ENCODE measurements around the gene TBC1D1.

The TBC1D1 gene

GRCh38 chr4:38164346-38164745 is 273.5 kb downstream of the TBC1D1 start:
- Histone ChIP-seq H3K4me3 (ENCODE audit: low read depth, low read length) (no peak overlapping the region), H3K9me3 (no peaks in the 10 kb centered on the region), H3K27me3 (no peaks in the 10 kb centered on the region), H3K4me1 (peaks cover 4% of the 10 kb centered on the region; the same call in 1 of the 2 replicates), H3K36me3 (no peaks in the 10 kb centered on the region)
- DNase-seq: no peak
- no peak for TF ChIP-seq CTCF (IDR thresholded peaks at IDR 0.05; ENCODE audit: low read depth, low read length)

- Histone ChIP-seq H3K4me1 (0 out of 2 replicates have a peak, but pooled peaks cover under 1% of the 10 kb centered on the region), H3K9me3 (no peaks in the 10 kb centered on the region), H3K4me3 (ENCODE audit: low read depth, low read length) (no peak overlapping the region), H3K27me3 (no peaks in the 10 kb centered on the region), H3K36me3 (no peaks in the 10 kb centered on the region)
- DNase-seq: no peak
- TF ChIP-seq CTCF (IDR thresholded peaks at IDR 0.05; ENCODE audit: low read depth, low read length): no peak
Observed at GRCh38 chr4:38166082-38166481, 275.2 kb downstream of the TBC1D1 start.

GRCh38 chr4:38166768-38167167 is 275.9 kb downstream of the TBC1D1 start:
- Histone ChIP-seq H3K36me3 (no peaks in the 10 kb centered on the region), H3K9me3 (no peaks in the 10 kb centered on the region), H3K4me1 (no peaks in the 10 kb centered on the region), H3K27me3 (no peaks in the 10 kb centered on the region), H3K4me3 (ENCODE audit: low read depth, low read length) (no peak overlapping the region)
- no peak for TF ChIP-seq CTCF (IDR thresholded peaks at IDR 0.05; ENCODE audit: low read depth, low read length)
- no peak for DNase-seq

- Histone ChIP-seq H3K4me3 (ENCODE audit: low read depth, low read length) (no peak overlapping the region), H3K9me3 (no peaks in the 10 kb centered on the region), H3K36me3 (no peaks in the 10 kb centered on the region), H3K4me1 (no peaks in the 10 kb centered on the region), H3K27me3 (no peaks in the 10 kb centered on the region)
- no peak for DNase-seq
- TF ChIP-seq CTCF (IDR thresholded peaks at IDR 0.05; ENCODE audit: low read depth, low read length): no peak
Observed at GRCh38 chr4:38167973-38168372, 277.1 kb downstream of the TBC1D1 start.

- H3K4me3 ChIP-seq (ENCODE audit: low read depth, low read length): no peak overlapping the region
- no peaks in the 10 kb centered on the region for H3K27me3 ChIP-seq
- no peak for DNase-seq
- no peaks in the 10 kb centered on the region for H3K4me1 ChIP-seq
- H3K9me3 ChIP-seq: no peaks in the 10 kb centered on the region
- no peak for TF ChIP-seq CTCF (IDR thresholded peaks at IDR 0.05; ENCODE audit: low read depth, low read length)
- H3K36me3 ChIP-seq: no peaks in the 10 kb centered on the region
Observed at GRCh38 chr4:38169524-38169923, 278.6 kb downstream of the TBC1D1 start.

- H3K36me3 ChIP-seq: no peaks in the 10 kb centered on the region
- no peak overlapping the region for H3K4me3 ChIP-seq (ENCODE audit: low read depth, low read length)
- no peaks in the 10 kb centered on the region for H3K4me1 ChIP-seq
- no peak for DNase-seq
- H3K27me3 ChIP-seq: no peaks in the 10 kb centered on the region
- no peaks in the 10 kb centered on the region for H3K9me3 ChIP-seq
- TF ChIP-seq CTCF (IDR thresholded peaks at IDR 0.05; ENCODE audit: low read depth, low read length): no peak
Observed at GRCh38 chr4:38170338-38171169, 279.7 kb downstream of the TBC1D1 start.
